ENCODE results near the gene TDRD6. TPM values are rescaled to one million over a fixed set of nuclear protein-coding genes. Genes with fewer than 3 reads are reported as not detected.

The TDRD6 gene
- total and polyA plus RNA-seq, 10 of the 15 experiments (the other 5 are each of a cell fraction or from before 2014, with no cell fraction given), result not detected

GRCh38 chr6:46652232-46652602, 35.5 kb upstream of the TDRD6 start:
- DNase-seq (ENCODE audit: low read depth, low spot score) (no peak), ATAC-seq (no peak), FAIRE-seq (no peak)
- Histone ChIP-seq H3K4me2 (ENCODE audit: control insufficient read depth, insufficient read depth) (peak overlapping the region; percentile 91), H3K27ac (ENCODE audit: control insufficient read depth, insufficient read depth) (no peak overlapping the region), H3K9me3 (replicated peaks; ENCODE audit: control insufficient read depth, insufficient read depth, low read length) (no peaks in the 10 kb centered on the region), H3K27me3 (replicated peaks in 1 of 2; ENCODE audit: control insufficient read depth in 2 of 2, insufficient read depth in 2 of 2, low read length in 1 of 2) (peaks cover 2 to 13% of the 10 kb centered on the region in 2 experiments), H3K36me3 (ENCODE audit: control insufficient read depth in 2 of 2, insufficient read depth in 2 of 2, low read length in 1 of 2) (no peaks in the 10 kb centered on the region), H3K4me3 (peak overlapping the region; percentile 46; the same call in 1 of the 2 replicates), H3K79me2 (ENCODE audit: control insufficient read depth, insufficient read depth, low read length) (no peaks in the 10 kb centered on the region), H2AFZ (ENCODE audit: control insufficient read depth, low read depth, low read length) (peak overlapping the region; percentile 84; the same call in 1 of the 2 replicates), H4K20me1 (ENCODE audit: control insufficient read depth, insufficient read depth) (no peaks in the 10 kb centered on the region), H3K9ac (ENCODE audit: control insufficient read depth, insufficient read depth, low read length) (no peak overlapping the region), H3K4me1 (ENCODE audit: control insufficient read depth, insufficient read depth, low read length) (no peaks in the 10 kb centered on the region)
- BruUV-seq (replicated peaks), result no TSS peak
- in situ Hi-C loops (cut with MboI), result no loop called here
- POLR2A ChIA-PET, result no interaction called here
- CTCF ChIA-PET, result no interaction called here
- WGBS (ENCODE audit: insufficient coverage, insufficient replicate concordance, low lambda C conversion rate, missing lambda C conversion rate), result 2% methylated on average over 6 of the region's 6 CpGs
- SMC1A ChIA-PET (ENCODE audit: uncharacterized antibody, unreplicated experiment), result no interaction called here
- TF ChIP-seq LARP7 (IDR thresholded peaks at IDR 0.05), result no peak
- TF ChIP-seq MXI1 (IDR thresholded peaks at IDR 0.05; ENCODE audit: low read depth, low read length), result no peak
- TF ChIP-seq, protein P1, sequence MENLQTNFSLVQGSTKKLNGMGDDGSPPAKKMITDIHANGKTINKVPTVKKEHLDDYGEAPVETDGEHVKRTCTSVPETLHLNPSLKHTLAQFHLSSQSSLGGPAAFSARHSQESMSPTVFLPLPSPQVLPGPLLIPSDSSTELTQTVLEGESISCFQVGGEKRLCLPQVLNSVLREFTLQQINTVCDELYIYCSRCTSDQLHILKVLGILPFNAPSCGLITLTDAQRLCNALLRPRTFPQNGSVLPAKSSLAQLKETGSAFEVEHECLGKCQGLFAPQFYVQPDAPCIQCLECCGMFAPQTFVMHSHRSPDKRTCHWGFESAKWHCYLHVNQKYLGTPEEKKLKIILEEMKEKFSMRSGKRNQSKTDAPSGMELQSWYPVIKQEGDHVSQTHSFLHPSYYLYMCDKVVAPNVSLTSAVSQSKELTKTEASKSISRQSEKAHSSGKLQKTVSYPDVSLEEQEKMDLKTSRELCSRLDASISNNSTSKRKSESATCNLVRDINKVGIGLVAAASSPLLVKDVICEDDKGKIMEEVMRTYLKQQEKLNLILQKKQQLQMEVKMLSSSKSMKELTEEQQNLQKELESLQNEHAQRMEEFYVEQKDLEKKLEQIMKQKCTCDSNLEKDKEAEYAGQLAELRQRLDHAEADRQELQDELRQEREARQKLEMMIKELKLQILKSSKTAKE (IDR thresholded peaks at IDR 0.05; ENCODE audit: low read depth, poor library complexity, severe bottlenecking), result no peak
- no peak for TF ChIP-seq WRNIP1 (IDR thresholded peaks at IDR 0.05; ENCODE audit: borderline replicate concordance, low read depth, low read length)
- no peak for TF ChIP-seq SREBF2 (IDR thresholded peaks at IDR 0.05; ENCODE audit: low read length)
- TF ChIP-seq EED (IDR thresholded peaks at IDR 0.05; ENCODE audit: low read depth), result no peak
- no peak for TF ChIP-seq MTA2 (IDR thresholded peaks at IDR 0.05; ENCODE audit: low read depth)
- no peak for TF ChIP-seq RBBP5 (conservative IDR thresholded peaks at IDR 0.05)
- TF ChIP-seq CBX5 (IDR thresholded peaks at IDR 0.05; ENCODE audit: low read depth), result no peak
- no peak for TF ChIP-seq NFXL1 (IDR thresholded peaks at IDR 0.05; ENCODE audit: borderline replicate concordance)
- TF ChIP-seq TAF1 (IDR thresholded peaks at IDR 0.05; ENCODE audit: borderline replicate concordance, low read depth, low read length), result no peak
- TF ChIP-seq ZNF24 (IDR thresholded peaks at IDR 0.05), result no peak
- RAD21 ChIA-PET (ENCODE audit: unreplicated experiment), result no interaction called here
- intact Hi-C loops (cut with micrococcal nuclease; ENCODE audit: unreplicated experiment), result no loop called here
